ENCODE data around the gene RAB11FIP5. TPM values are rescaled to one million over a fixed set of nuclear protein-coding genes. Genes with fewer than 3 reads are reported as not detected.

RAB11FIP5 gene
- total and polyA plus RNA-seq, 2 experiments from 2014 or later: 4.4 to 16.6 TPM

GRCh38 chr2:73088211-73088610 lies 24.5 kb downstream of the RAB11FIP5 start:
- H3K79me2 ChIP-seq (replicated peaks; ENCODE audit: insufficient read depth): 0 out of 2 replicates have a peak, but pooled peaks cover 3% of the 10 kb centered on the region
- H3K4me3 ChIP-seq: no peak overlapping the region
- Mint-ChIP-seq H3K4me3 (no peak overlapping the region), H3K27me3 (ENCODE audit: insufficient read depth, low read depth, poor library complexity) (peaks cover 10% of the 10 kb centered on the region), H3K27ac (no peak overlapping the region), H3K36me3 (ENCODE audit: low read depth) (no peaks in the 10 kb centered on the region; the same call in 2 of the 3 replicates), H3K4me1 (peaks cover 17% of the 10 kb centered on the region), H3K9me3 (no peaks in the 10 kb centered on the region)
- no peaks in the 10 kb centered on the region for H3K27me3 ChIP-seq (ENCODE audit: insufficient read depth)
- H3K4me2 ChIP-seq: no peak overlapping the region
- H3K36me3 ChIP-seq (ENCODE audit: insufficient read depth): no peaks in the 10 kb centered on the region
- no peak overlapping the region for H2AFZ ChIP-seq
- no peak for DNase-seq (ENCODE audit: low spot score)
- ATAC-seq: no peak
- H3K9me2 ChIP-seq (ENCODE audit: insufficient read depth): no peaks in the 10 kb centered on the region
- H3K4me1 ChIP-seq (ENCODE audit: insufficient read depth): no peaks in the 10 kb centered on the region
- H3K27ac ChIP-seq (ENCODE audit: low read depth): no peak overlapping the region
- TF ChIP-seq EZH2phosphoT487 (IDR thresholded peaks at IDR 0.05; ENCODE audit: unreplicated experiment): no peak
- TF ChIP-seq JUNB (IDR thresholded peaks at IDR 0.05; ENCODE audit: unreplicated experiment): no peak
- TF ChIP-seq STAT1 (IDR thresholded peaks at IDR 0.05; ENCODE audit: unreplicated experiment): no peak
- TF ChIP-seq, protein P1, sequence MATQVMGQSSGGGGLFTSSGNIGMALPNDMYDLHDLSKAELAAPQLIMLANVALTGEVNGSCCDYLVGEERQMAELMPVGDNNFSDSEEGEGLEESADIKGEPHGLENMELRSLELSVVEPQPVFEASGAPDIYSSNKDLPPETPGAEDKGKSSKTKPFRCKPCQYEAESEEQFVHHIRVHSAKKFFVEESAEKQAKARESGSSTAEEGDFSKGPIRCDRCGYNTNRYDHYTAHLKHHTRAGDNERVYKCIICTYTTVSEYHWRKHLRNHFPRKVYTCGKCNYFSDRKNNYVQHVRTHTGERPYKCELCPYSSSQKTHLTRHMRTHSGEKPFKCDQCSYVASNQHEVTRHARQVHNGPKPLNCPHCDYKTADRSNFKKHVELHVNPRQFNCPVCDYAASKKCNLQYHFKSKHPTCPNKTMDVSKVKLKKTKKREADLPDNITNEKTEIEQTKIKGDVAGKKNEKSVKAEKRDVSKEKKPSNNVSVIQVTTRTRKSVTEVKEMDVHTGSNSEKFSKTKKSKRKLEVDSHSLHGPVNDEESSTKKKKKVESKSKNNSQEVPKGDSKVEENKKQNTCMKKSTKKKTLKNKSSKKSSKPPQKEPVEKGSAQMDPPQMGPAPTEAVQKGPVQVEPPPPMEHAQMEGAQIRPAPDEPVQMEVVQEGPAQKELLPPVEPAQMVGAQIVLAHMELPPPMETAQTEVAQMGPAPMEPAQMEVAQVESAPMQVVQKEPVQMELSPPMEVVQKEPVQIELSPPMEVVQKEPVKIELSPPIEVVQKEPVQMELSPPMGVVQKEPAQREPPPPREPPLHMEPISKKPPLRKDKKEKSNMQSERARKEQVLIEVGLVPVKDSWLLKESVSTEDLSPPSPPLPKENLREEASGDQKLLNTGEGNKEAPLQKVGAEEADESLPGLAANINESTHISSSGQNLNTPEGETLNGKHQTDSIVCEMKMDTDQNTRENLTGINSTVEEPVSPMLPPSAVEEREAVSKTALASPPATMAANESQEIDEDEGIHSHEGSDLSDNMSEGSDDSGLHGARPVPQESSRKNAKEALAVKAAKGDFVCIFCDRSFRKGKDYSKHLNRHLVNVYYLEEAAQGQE (IDR thresholded peaks at IDR 0.05; ENCODE audit: unreplicated experiment): no peak
- no peak for TF ChIP-seq ETS1 (IDR thresholded peaks at IDR 0.05)
- no peak for TF ChIP-seq ZNF114 (CRISPR knock-in tag; IDR thresholded peaks at IDR 0.05)
- TF ChIP-seq, protein P2, sequence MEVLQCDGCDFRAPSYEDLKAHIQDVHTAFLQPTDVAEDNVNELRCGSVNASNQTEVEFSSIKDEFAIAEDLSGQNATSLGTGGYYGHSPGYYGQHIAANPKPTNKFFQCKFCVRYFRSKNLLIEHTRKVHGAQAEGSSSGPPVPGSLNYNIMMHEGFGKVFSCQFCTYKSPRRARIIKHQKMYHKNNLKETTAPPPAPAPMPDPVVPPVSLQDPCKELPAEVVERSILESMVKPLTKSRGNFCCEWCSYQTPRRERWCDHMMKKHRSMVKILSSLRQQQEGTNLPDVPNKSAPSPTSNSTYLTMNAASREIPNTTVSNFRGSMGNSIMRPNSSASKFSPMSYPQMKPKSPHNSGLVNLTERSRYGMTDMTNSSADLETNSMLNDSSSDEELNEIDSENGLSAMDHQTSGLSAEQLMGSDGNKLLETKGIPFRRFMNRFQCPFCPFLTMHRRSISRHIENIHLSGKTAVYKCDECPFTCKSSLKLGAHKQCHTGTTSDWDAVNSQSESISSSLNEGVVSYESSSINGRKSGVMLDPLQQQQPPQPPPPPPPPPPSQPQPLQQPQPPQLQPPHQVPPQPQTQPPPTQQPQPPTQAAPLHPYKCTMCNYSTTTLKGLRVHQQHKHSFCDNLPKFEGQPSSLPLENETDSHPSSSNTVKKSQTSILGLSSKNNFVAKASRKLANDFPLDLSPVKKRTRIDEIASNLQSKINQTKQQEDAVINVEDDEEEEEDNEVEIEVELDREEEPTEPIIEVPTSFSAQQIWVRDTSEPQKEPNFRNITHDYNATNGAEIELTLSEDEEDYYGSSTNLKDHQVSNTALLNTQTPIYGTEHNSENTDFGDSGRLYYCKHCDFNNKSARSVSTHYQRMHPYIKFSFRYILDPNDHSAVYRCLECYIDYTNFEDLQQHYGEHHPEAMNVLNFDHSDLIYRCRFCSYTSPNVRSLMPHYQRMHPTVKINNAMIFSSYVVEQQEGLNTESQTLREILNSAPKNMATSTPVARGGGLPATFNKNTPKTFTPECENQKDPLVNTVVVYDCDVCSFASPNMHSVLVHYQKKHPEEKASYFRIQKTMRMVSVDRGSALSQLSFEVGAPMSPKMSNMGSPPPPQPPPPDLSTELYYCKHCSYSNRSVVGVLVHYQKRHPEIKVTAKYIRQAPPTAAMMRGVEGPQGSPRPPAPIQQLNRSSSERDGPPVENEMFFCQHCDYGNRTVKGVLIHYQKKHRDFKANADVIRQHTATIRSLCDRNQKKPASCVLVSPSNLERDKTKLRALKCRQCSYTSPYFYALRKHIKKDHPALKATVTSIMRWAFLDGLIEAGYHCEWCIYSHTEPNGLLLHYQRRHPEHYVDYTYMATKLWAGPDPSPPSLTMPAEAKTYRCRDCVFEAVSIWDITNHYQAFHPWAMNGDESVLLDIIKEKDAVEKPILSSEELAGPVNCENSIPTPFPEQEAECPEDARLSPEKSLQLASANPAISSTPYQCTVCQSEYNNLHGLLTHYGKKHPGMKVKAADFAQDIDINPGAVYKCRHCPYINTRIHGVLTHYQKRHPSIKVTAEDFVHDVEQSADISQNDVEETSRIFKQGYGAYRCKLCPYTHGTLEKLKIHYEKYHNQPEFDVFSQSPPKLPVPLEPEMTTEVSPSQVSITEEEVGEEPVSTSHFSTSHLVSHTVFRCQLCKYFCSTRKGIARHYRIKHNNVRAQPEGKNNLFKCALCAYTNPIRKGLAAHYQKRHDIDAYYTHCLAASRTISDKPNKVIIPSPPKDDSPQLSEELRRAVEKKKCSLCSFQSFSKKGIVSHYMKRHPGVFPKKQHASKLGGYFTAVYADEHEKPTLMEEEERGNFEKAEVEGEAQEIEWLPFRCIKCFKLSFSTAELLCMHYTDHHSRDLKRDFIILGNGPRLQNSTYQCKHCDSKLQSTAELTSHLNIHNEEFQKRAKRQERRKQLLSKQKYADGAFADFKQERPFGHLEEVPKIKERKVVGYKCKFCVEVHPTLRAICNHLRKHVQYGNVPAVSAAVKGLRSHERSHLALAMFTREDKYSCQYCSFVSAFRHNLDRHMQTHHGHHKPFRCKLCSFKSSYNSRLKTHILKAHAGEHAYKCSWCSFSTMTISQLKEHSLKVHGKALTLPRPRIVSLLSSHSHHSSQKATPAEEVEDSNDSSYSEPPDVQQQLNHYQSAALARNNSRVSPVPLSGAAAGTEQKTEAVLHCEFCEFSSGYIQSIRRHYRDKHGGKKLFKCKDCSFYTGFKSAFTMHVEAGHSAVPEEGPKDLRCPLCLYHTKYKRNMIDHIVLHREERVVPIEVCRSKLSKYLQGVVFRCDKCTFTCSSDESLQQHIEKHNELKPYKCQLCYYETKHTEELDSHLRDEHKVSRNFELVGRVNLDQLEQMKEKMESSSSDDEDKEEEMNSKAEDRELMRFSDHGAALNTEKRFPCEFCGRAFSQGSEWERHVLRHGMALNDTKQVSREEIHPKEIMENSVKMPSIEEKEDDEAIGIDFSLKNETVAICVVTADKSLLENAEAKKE (CRISPR knock-in tag; IDR thresholded peaks at IDR 0.05): no peak
- no peaks in the 10 kb centered on the region for H3F3A ChIP-seq (replicated peaks; ENCODE audit: low read depth)
- H4K20me1 ChIP-seq (replicated peaks; ENCODE audit: insufficient read depth): peaks cover 3% of the 10 kb centered on the region
